C4-2B (cell line): ENCODE data around the gene C3orf52.

Experiments used
- CTCF ChIP-seq: fragments of 450-650 bp; conservative IDR thresholded peaks from 2 replicates; pipeline ENCODE4 v1.5.1; 2017; ENCODE audit warnings: mild to moderate bottlenecking
- ZFX ChIP-seq: fragments of 450-650 bp; IDR thresholded peaks from 2 replicates; pipeline ENCODE4 v1.6.1; 2017

DNA sequence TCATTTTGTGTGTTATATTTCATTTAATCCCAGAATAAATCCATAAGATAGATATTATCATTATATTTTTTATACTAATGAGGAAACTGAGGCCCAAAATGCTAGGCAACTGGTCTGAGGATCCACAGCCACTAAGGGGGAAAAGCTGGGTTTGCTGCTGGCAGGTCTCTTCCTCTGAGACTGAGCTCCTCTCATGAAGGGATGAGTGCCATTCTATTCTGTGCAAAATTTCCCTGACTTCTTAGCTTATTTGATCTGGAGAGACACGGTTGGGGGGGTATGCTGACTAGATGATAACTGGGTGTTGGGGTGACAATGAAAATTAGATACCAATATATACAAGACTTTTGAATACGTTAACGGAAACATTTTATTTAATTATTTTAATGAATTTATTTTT is 44.9 kb downstream of the C3orf52 start:
- TF ChIP-seq CTCF (no peak), ZFX (no peak)
